LoVo (cell line): ENCODE results near the gene PIP4K2A.
"Not testable (repeated sequence)": the region's sequence is repeated elsewhere in the genome, so short reads cannot be mapped to it uniquely, and the experiment has no call there.

Source experiments
- DNase-seq: peaks from one replicate; pipeline ENCODE4 v3.0.0-alpha.2; 2016; ENCODE audit warnings: low spot score

PIP4K2A gene

GRCh38 chr10:22719406-22720042 lies 5.1 kb upstream of the PIP4K2A start:
- DNase-seq: no peak

- DNase-seq: not testable (repeated sequence)
Observed at GRCh38 chr10:22718659-22719058, 4.3 kb upstream of the PIP4K2A start.

GRCh38 chr10:22717728-22718127 lies 3.4 kb upstream of the PIP4K2A start:
- no peak for DNase-seq

GRCh38 chr10:22716943-22717342 lies 2.6 kb upstream of the PIP4K2A start:
- no peak for DNase-seq

GRCh38 chr10:22715290-22715625 lies 880 bp upstream of the PIP4K2A start:
- DNase-seq: no peak

- peak; percentile 15 for DNase-seq
Observed at GRCh38 chr10:22713853-22714478, 412 bp downstream of the PIP4K2A start.

- DNase-seq: no peak
Observed at GRCh38 chr10:22712956-22713852, 1.2 kb downstream of the PIP4K2A start.

GRCh38 chr10:22712211-22712955 lies 2.0 kb downstream of the PIP4K2A start:
- no peak for DNase-seq

- DNase-seq: no peak
Observed at GRCh38 chr10:22711373-22711772, 3.0 kb downstream of the PIP4K2A start.

- no peak for DNase-seq
Observed at GRCh38 chr10:22710139-22710745, 4.1 kb downstream of the PIP4K2A start.

- DNase-seq: no peak
Observed at GRCh38 chr10:22708772-22709171, 5.6 kb downstream of the PIP4K2A start.

GRCh38 chr10:22705527-22705926 lies 8.9 kb downstream of the PIP4K2A start:
- no peak for DNase-seq

GRCh38 chr10:22704942-22705341 lies 9.4 kb downstream of the PIP4K2A start:
- DNase-seq: no peak

GRCh38 chr10:22704471-22704911 lies 9.9 kb downstream of the PIP4K2A start:
- DNase-seq: no peak

GRCh38 chr10:22702348-22702747 lies 12.0 kb downstream of the PIP4K2A start:
- no peak for DNase-seq

- no peak for DNase-seq
Observed at GRCh38 chr10:22701132-22701826, 13.1 kb downstream of the PIP4K2A start.

GRCh38 chr10:22700489-22700888 lies 13.9 kb downstream of the PIP4K2A start:
- no peak for DNase-seq

GRCh38 chr10:22699976-22700375 lies 14.4 kb downstream of the PIP4K2A start:
- no peak for DNase-seq

- no peak for DNase-seq
Observed at GRCh38 chr10:22698941-22699440, 15.4 kb downstream of the PIP4K2A start.

GRCh38 chr10:22697800-22698199 lies 16.6 kb downstream of the PIP4K2A start:
- DNase-seq: no peak

GRCh38 chr10:22697101-22697500 lies 17.3 kb downstream of the PIP4K2A start:
- no peak for DNase-seq
